SU-DHL-6 (cell line): ENCODE measurements around the gene PER2.

Experiments used
- H2AFZ ChIP-seq: fragments of 200-600 bp; sonication (generic); 2 replicates; pipeline ENCODE4 v1.6.1; 2014; ENCODE audit warnings: low read depth, mild to moderate bottlenecking, moderate library complexity, mixed read lengths, antibody characterized with exemption, low read length; ENCODE audit not compliant: severe bottlenecking
- H3F3A ChIP-seq: fragments of 200-600 bp; shearing (Covaris generic); 2 replicates; pipeline ENCODE4 v1.6.0; 2016; ENCODE audit warnings: antibody characterized with exemption, mild to moderate bottlenecking; ENCODE audit not compliant: insufficient read depth
- H3K27ac ChIP-seq: fragments of 200-600 bp; sonication (generic); 2 replicates; pipeline ENCODE4 v1.5.1; 2016; ENCODE audit warnings: low read depth, mild to moderate bottlenecking, low read length, moderate library complexity, mixed read lengths
- H3K27me3 ChIP-seq: fragments of 200-600 bp; sonication (generic), shearing (Covaris generic); 2 replicates; pipeline ENCODE4 v1.6.0; 2014; ENCODE audit warnings: mild to moderate bottlenecking, low read length
- H3K36me3 ChIP-seq: fragments of 200-600 bp; sonication (generic); 2 replicates; pipeline ENCODE4 v1.6.1; 2014; ENCODE audit warnings: mild to moderate bottlenecking, low read length, mixed read lengths
- H3K4me2 ChIP-seq: fragments of 300-600, 200-600 bp; shearing (Covaris generic), sonication (generic); 2 replicates; pipeline ENCODE4 v1.6.0; 2014; ENCODE audit warnings: low read length, low read depth, mild to moderate bottlenecking; ENCODE audit not compliant: poor library complexity, severe bottlenecking
- H3K4me3 ChIP-seq: fragments of 200-600 bp; sonication (generic); 2 replicates; pipeline ENCODE4 v1.5.1; 2014; ENCODE audit warnings: antibody characterized with exemption, low read length, mild to moderate bottlenecking, mixed read lengths; ENCODE audit not compliant: insufficient read depth, poor library complexity, severe bottlenecking
- H3K79me2 ChIP-seq: fragments of 200-600 bp; sonication (generic); 2 replicates; pipeline ENCODE4 v1.6.1; 2014; ENCODE audit warnings: mild to moderate bottlenecking, low read length, moderate library complexity; ENCODE audit not compliant: insufficient read depth
- H3K9ac ChIP-seq: fragments of 200-600 bp; sonication (generic); 2 replicates; pipeline ENCODE4 v1.7.0; 2014; ENCODE audit warnings: mild to moderate bottlenecking, low read length
- H3K9me2 ChIP-seq: fragments of 200-600 bp; sonication (generic); replicated peaks from 2 replicates; pipeline ENCODE4 v1.6.1; 2014; ENCODE audit warnings: low read length; ENCODE audit not compliant: insufficient read depth
- H3K9me3 ChIP-seq: fragments of 200-600 bp; sonication (generic); 2 replicates; pipeline ENCODE4 v1.6.1; 2014; ENCODE audit warnings: low read length, mixed read lengths; ENCODE audit not compliant: insufficient read depth
- H4K20me1 ChIP-seq: fragments of 200-600 bp; sonication (generic); 2 replicates; pipeline ENCODE4 v1.6.1; 2014; ENCODE audit warnings: low read depth, mild to moderate bottlenecking, antibody characterized with exemption, low read length, moderate library complexity, mixed read lengths
- CTCF ChIP-seq: fragments of 200-600 bp; sonication (generic); IDR thresholded peaks from one replicate; pipeline ENCODE4 v1.5.1; 2017; ENCODE audit warnings: antibody characterized with exemption, mild to moderate bottlenecking, low read length, moderate library complexity; ENCODE audit not compliant: insufficient read depth, poor library complexity, severe bottlenecking
- EZH2phosphoT487 ChIP-seq: fragments of 200-600 bp; sonication (generic), shearing (Covaris generic); conservative IDR thresholded peaks from 2 replicates; pipeline ENCODE4 v1.6.1; 2018; ENCODE audit warnings: mild to moderate bottlenecking, antibody characterized with exemption, low read length, moderate library complexity, mixed read lengths

The PER2 gene

GRCh38 chr2:238284802-238285515 is 3.5 kb downstream of the PER2 start:
- peaks cover 7% of the 10 kb centered on the region; the same call in 1 of the 2 replicates for H4K20me1 ChIP-seq
- peaks cover 7% of the 10 kb centered on the region; the same call in 1 of the 2 replicates for H3F3A ChIP-seq
- no peaks in the 10 kb centered on the region for H3K9me2 ChIP-seq
- no peak overlapping the region for H3K4me2 ChIP-seq
- H3K9ac ChIP-seq: no peak overlapping the region
- H3K27me3 ChIP-seq: no peaks in the 10 kb centered on the region
- H3K27ac ChIP-seq: no peak overlapping the region
- H3K79me2 ChIP-seq: peaks cover 83% of the 10 kb centered on the region
- H2AFZ ChIP-seq: no peak overlapping the region
- TF ChIP-seq CTCF (no peak), EZH2phosphoT487 (no peak)
- no peak overlapping the region for H3K4me3 ChIP-seq
- no peaks in the 10 kb centered on the region for H3K9me3 ChIP-seq
- H3K36me3 ChIP-seq: no peaks in the 10 kb centered on the region

DNA sequence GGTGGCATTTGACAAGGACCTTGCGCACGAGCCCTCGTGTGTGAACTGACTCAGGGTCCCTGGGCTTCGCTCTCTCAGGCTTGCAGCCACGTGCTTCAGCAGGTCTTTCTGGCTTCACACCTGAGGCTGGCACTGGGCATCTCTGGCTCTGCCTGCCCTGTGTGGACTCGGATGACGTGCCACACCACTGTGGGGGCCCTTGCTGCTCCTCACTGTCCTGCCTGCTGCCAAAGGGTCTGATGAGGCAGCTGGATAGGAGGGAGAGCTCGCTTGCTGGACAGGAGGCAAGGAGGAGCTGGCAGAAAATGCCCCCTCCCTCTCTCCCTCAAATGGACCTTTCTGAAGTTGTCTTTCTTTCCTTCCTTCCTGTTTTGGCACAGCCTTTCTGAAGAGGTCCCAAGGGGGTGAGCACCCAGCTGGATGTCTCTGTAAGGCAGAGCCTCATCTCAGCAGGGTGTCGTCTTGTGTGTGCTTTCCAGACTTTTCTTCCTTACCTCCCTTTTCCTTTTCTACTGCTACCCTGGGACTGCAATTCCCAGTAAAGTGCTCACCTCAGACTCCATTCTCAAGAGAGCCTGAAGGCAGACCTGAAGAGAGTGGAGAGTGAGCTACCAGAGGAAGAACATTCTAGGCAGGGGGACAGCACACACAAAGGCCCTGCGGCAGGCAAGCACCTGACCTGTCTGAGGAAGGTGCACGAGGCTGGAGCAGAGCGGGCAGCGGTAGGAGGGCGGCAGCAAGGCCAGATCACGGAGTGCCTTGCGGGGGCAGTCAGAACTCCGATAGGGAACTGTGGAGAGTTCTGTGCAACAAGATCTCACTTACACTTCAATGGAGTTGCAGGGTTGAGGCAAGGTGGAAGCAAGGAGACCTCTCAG is 5.3 kb downstream of the PER2 start:
- H4K20me1 ChIP-seq: peaks cover 7% of the 10 kb centered on the region; the same call in 1 of the 2 replicates
- no peaks in the 10 kb centered on the region for H3K36me3 ChIP-seq
- no peak overlapping the region for H3K9ac ChIP-seq
- H3K79me2 ChIP-seq: peaks cover 99% of the 10 kb centered on the region
- H3F3A ChIP-seq: no peaks in the 10 kb centered on the region
- H3K27me3 ChIP-seq: no peaks in the 10 kb centered on the region
- no peak overlapping the region for H3K27ac ChIP-seq
- no peak overlapping the region for H3K4me3 ChIP-seq
- H3K9me2 ChIP-seq: no peaks in the 10 kb centered on the region
- H2AFZ ChIP-seq: no peak overlapping the region
- TF ChIP-seq CTCF (no peak), EZH2phosphoT487 (no peak)
- no peaks in the 10 kb centered on the region for H3K9me3 ChIP-seq
- no peak overlapping the region for H3K4me2 ChIP-seq

DNA sequence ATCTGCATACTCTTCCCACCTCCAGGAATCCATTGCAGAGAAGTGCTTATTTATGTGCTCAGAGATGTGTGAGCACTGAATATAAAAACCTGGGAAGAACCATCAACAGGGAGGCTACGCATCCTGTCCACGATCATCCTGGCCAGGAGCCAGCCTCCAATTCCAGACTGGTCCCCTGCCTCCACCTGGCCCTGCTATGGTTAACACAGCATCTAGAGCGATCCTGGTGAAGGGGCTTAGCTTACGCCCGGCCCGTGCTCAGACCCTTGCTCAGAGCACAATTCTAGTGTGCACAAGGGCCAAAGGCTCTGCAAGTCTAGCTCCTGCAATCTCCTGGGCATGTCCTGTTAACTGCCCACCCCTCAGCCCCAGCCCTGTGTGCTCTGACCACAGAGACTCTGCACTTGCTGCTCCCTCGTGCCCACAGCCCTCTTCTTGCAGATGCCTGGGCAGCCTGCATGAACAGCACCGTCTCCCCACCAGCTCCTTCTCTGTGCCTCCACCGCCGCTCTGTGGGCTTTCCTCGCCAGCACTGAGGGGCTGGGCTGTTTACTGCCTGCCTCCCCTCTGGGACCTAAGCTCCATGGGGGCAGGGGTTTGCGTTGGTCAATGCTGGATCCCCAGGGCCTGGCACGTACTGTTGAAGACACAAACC is 6.5 kb downstream of the PER2 start:
- Histone ChIP-seq H4K20me1 (peaks cover 7% of the 10 kb centered on the region; the same call in 1 of the 2 replicates), H3K4me2 (no peak overlapping the region), H3K9ac (no peak overlapping the region), H3K27ac (no peak overlapping the region), H3F3A (no peaks in the 10 kb centered on the region), H3K27me3 (no peaks in the 10 kb centered on the region), H3K4me3 (no peak overlapping the region), H3K36me3 (no peaks in the 10 kb centered on the region), H3K9me2 (no peaks in the 10 kb centered on the region), H3K9me3 (no peaks in the 10 kb centered on the region), H2AFZ (no peak overlapping the region), H3K79me2 (peaks cover 94% of the 10 kb centered on the region)
- TF ChIP-seq CTCF: no peak
- TF ChIP-seq EZH2phosphoT487: no peak
